Esophagus muscularis mucosa (tissue), 4 donors: ENCODE measurements around the gene SUCNR1. TPM values are rescaled to one million over a fixed set of nuclear protein-coding genes. Genes with fewer than 3 reads are reported as not detected.

ENCODE experiments used
- DNase-seq: peaks from one replicate; pipeline ENCODE4 v3.0.0-alpha.2; 2017; ENCODE audit errors: extremely low spot score
- H3K27ac ChIP-seq, 4 donors: fragments of 200-600 bp; sonication (generic); replicated peaks in 1 of 4; 1 replicate in 3 of 4; 2 replicates in 1 of 4; pipeline ENCODE4 v1.5.1; 2016 to 2019; ENCODE audit warnings: mild to moderate bottlenecking in 1 of 4
- H3K27me3 ChIP-seq, 4 donors: fragments of 200-600 bp; sonication (generic); one replicate each; pipeline versions ENCODE4 v1.5.1 to v1.6.0; 2016 to 2019
- H3K36me3 ChIP-seq, 4 donors: fragments of 200-600 bp; sonication (generic); one replicate each; pipeline ENCODE4 v1.5.1; 2016 to 2019
- H3K4me1 ChIP-seq, 4 donors: fragments of 200-600 bp; sonication (generic); one replicate each; pipeline ENCODE4 v1.5.1; 2016 to 2019
- H3K4me3 ChIP-seq, 4 donors: fragments of 200-600 bp; sonication (generic); 1 replicate in 2 of 4; 2 replicates in 2 of 4; pipeline ENCODE4 v1.5.1; 2016 to 2019; ENCODE audit warnings: mild to moderate bottlenecking in 4 of 4, moderate library complexity in 1 of 4
- H3K9me3 ChIP-seq, 4 donors: fragments of 200-600 bp; sonication (generic); 1 replicate in 3 of 4; 2 replicates in 1 of 4; pipeline ENCODE4 v1.5.1; 2016 to 2019
- CTCF ChIP-seq, 3 experiments: fragments of 200-600 bp in 2 of 3; fragments of 450-650 bp in 1 of 3; sonication (generic) in 2 of 3; IDR thresholded peaks; one replicate each; pipeline ENCODE4 v1.5.1; 2017 to 2019; ENCODE audit warnings: antibody characterized with exemption in 3 of 3, mild to moderate bottlenecking in 2 of 3, moderate library complexity in 1 of 3
- EP300 ChIP-seq: sonication (generic); formaldehyde crosslinking; IDR thresholded peaks from one replicate; pipeline ENCODE4 v1.6.1; 2017; ENCODE audit warnings: antibody characterized with exemption
- POLR2A ChIP-seq: fragments of 450-650 bp; IDR thresholded peaks from one replicate; pipeline ENCODE4 v1.6.1; 2017; ENCODE audit warnings: antibody characterized with exemption, moderate library complexity, mild to moderate bottlenecking, low read depth
- POLR2AphosphoS5 ChIP-seq, 2 donors: sonication (generic); formaldehyde crosslinking; IDR thresholded peaks; one replicate each; pipeline ENCODE4 v1.6.1; 2017; ENCODE audit warnings: antibody characterized with exemption in 2 of 2
- WGBS: methylation state at CpG from one replicate; pipeline ENCODE4 v1.1.5; 2018; 5-methylcytosine and 5-hydroxymethylcytosine counted together
- intact Hi-C: fragments of 100-400 bp; cut with DNase I; formaldehyde crosslinking; loops from one replicate; pipeline ENCODE4 v1.15.1; 2023
- total RNA-seq, 4 donors: library from RNA; depleted of rRNA; stranded (reverse); fragments of >200 nt; gene quantifications; one replicate each; pipeline versions ENCODE4 v1.1.0 to v1.2.1, GENCODE V29; 2016

Gene SUCNR1
- total RNA-seq, 4 donors from 2014 or later = under 0.01 to 0.33 (median 0.15) TPM

- no peak overlapping the region for H3K4me3 ChIP-seq
- DNase-seq = no peak
- no peaks in the 10 kb centered on the region for H3K9me3 ChIP-seq
- H3K4me1 ChIP-seq = peaks cover 0 to 12% (median 0%) of the 10 kb centered on the region in 4 donors
- H3K36me3 ChIP-seq = no peaks in the 10 kb centered on the region
- TF ChIP-seq EP300 (no peak), CTCF (IDR thresholded peaks at IDR 0.05) (no peak)
- intact Hi-C loops = no loop called here
- no peaks in the 10 kb centered on the region for H3K27me3 ChIP-seq
- 71% methylated on average over 1 of the region's 1 CpG for WGBS
- no peak overlapping the region for H3K27ac ChIP-seq
These were observed 57.7 kb downstream of the SUCNR1 start for GRCh38 chr3:151931171-151931570.

DNA sequence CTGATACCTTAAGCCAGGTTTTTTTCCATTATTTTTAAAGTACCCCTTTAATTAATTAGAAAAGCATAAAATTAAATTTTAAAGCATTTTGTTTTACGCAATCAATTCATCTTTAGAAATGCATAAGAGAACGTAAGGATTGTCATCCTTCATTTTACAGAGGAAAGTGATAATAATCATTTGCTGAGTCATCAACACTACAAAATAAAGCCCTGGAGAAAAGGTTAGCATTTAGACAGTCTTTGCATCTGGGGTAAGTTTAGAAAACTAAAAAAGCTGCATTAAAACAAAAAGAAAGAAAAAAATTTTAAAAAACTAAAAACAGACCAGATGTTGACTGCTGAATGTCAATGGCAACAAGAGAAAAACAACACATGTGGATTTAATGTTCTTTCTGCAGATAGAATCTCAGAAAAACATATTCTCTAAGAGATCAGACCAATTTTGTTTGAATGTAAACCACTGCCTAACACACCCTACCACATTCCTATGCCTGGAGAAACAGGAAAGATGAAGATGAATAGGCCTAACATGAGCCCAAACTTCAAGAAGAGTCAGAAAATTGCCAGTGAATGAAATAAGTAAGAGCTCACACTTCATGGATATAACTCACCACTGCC, 59.9 kb downstream of the SUCNR1 start:
- H3K27ac ChIP-seq = no peak overlapping the region
- no peak for DNase-seq
- no peak for TF ChIP-seq CTCF (IDR thresholded peaks at IDR 0.05)
- TF ChIP-seq EP300 = no peak
- TF ChIP-seq POLR2AphosphoS5 (IDR thresholded peaks at IDR 0.05) = no peak
- TF ChIP-seq POLR2A = no peak
- H3K9me3 ChIP-seq = no peaks in the 10 kb centered on the region
- H3K4me1 ChIP-seq = no peaks in the 10 kb centered on the region
- no peaks in the 10 kb centered on the region for H3K36me3 ChIP-seq
- no peaks in the 10 kb centered on the region for H3K27me3 ChIP-seq
- no peak overlapping the region for H3K4me3 ChIP-seq
- 47% methylated on average over 2 of the region's 2 CpGs for WGBS
- intact Hi-C loops = no loop called here

Other genes with a start within 250 kb of the SUCNR1 start
- under 1 TPM in 3 of 4 donors, not detected in 1; 0.17 to 0.33 (median 0.26) TPM for gene AADACL2, start 139.7 kb upstream of the SUCNR1 start, total RNA-seq
- gene AADAC, start 59.5 kb upstream of the SUCNR1 start, total RNA-seq = not detected